H1 (cell line): Measurements from ENCODE around the gene ABHD2. TPM values are rescaled to one million over a fixed set of nuclear protein-coding genes. Genes with fewer than 3 reads are reported as not detected.

ENCODE experiments used
- CTCF ChIA-PET: fragments of 300-600 bp; sonication (Branson Sonifier 250); formaldehyde crosslinking; loops from one replicate; lab custom pipeline; 2021; ENCODE audit not compliant: partially characterized antibody; lab: Charles Lee
- POLR2A ChIA-PET: fragments of 300-600 bp; sonication (Branson Sonifier 250); formaldehyde crosslinking; loops from one replicate; lab custom pipeline; 2021; ENCODE audit warnings: inconsistent platforms; ENCODE audit not compliant: partially characterized antibody; lab: Charles Lee
- DNase-seq, 2 experiments: peaks; one replicate each; pipeline versions ENCODE4 v3.0.0 to v3.0.0-alpha.2; 2010 to 2022; ENCODE audit warnings: low spot score in 2 of 2, low read depth in 1 of 2, mixed read lengths in 1 of 2
- FAIRE-seq: peaks from 2 replicates; lab custom pipeline; 2011; peaks lifted over from hg19 to GRCh38; lab: Jason Lieb, UNC
- H2AFZ ChIP-seq: 2 replicates; pipeline ENCODE4 v1.8.1; 2012; ENCODE audit warnings: low read length, inconsistent platforms
- H2AK5ac ChIP-seq: 2 replicates; pipeline ENCODE4 v1.6.1; 2013; ENCODE audit warnings: low read depth, low read length
- H2BK120ac ChIP-seq: replicated peaks from 2 replicates; pipeline ENCODE3; 2013; ENCODE audit warnings: low read depth, low read length, inconsistent platforms
- H2BK12ac ChIP-seq: 2 replicates; pipeline ENCODE4 v1.6.1; 2013; ENCODE audit warnings: low read depth, low read length
- H2BK15ac ChIP-seq: 2 replicates; pipeline ENCODE4 v1.6.1; 2013; ENCODE audit warnings: low read length
- H2BK20ac ChIP-seq: 2 replicates; pipeline ENCODE4 v1.6.1; 2013; ENCODE audit warnings: low read length
- H2BK5ac ChIP-seq: 2 replicates; pipeline ENCODE4 v1.6.1; 2013; ENCODE audit warnings: low read depth, low read length
- H3K14ac ChIP-seq: 2 replicates; pipeline ENCODE4 v1.6.1; 2013; ENCODE audit warnings: inconsistent platforms; ENCODE audit not compliant: insufficient read length
- H3K18ac ChIP-seq: 2 replicates; pipeline ENCODE4 v1.6.1; 2013; ENCODE audit warnings: low read length; ENCODE audit errors: extremely low read depth
- H3K23ac ChIP-seq: 2 replicates; pipeline ENCODE4 v1.6.1; 2013; ENCODE audit warnings: inconsistent platforms; ENCODE audit not compliant: insufficient read length
- H3K23me2 ChIP-seq: 2 replicates; pipeline ENCODE4 v1.6.1; 2013; ENCODE audit warnings: low read depth, low read length
- H3K27ac ChIP-seq: 2 replicates; pipeline ENCODE4 v1.6.1; 2011; ENCODE audit warnings: low read depth, low read length, inconsistent platforms
- H3K27me3 ChIP-seq, 4 experiments: replicated peaks in 1 of 4; 1 replicate in 1 of 4; 2 replicates in 3 of 4; pipeline versions ENCODE4 v1.6.1 to v1.8.1; 2011 to 2013; ENCODE audit warnings: low read length in 3 of 4, mild to moderate bottlenecking in 3 of 4, inconsistent platforms in 2 of 4, mixed read lengths in 2 of 4, moderate library complexity in 1 of 4; ENCODE audit not compliant: control insufficient read depth in 3 of 4, insufficient read depth in 3 of 4; ENCODE audit errors: extremely low read depth in 1 of 4
- H3K36me3 ChIP-seq, 4 experiments: 2 replicates each; pipeline versions ENCODE4 v1.6.1 to v1.8.1; 2011 to 2013; ENCODE audit warnings: mild to moderate bottlenecking in 4 of 4, low read length in 3 of 4, moderate library complexity in 2 of 4, control low read depth in 1 of 4, inconsistent platforms in 1 of 4; ENCODE audit not compliant: insufficient read depth in 4 of 4, control insufficient read depth in 2 of 4
- H3K4ac ChIP-seq: replicated peaks from 2 replicates; pipeline ENCODE3; 2013; ENCODE audit warnings: low read length, low read depth, mixed read lengths, inconsistent platforms; ENCODE audit not compliant: insufficient read length
- H3K4me1 ChIP-seq, 4 experiments: replicated peaks in 1 of 4; 1 replicate in 1 of 4; 2 replicates in 3 of 4; pipeline versions ENCODE4 v1.6.1 to v1.8.1; 2011 to 2013; ENCODE audit warnings: low read length in 3 of 4, inconsistent platforms in 2 of 4, mixed read lengths in 1 of 4; ENCODE audit not compliant: insufficient read depth in 4 of 4, control insufficient read depth in 3 of 4
- H3K4me2 ChIP-seq, 2 experiments: 2 replicates each; pipeline versions ENCODE4 v1.6.1 to v1.8.1; 2011 to 2013; ENCODE audit warnings: low read depth in 2 of 2, low read length in 2 of 2, control low read depth in 1 of 2, inconsistent platforms in 1 of 2, mild to moderate bottlenecking in 1 of 2; ENCODE audit not compliant: insufficient read depth in 1 of 2
- H3K4me3 ChIP-seq, 4 experiments: fragments of 200-600, 300-600 bp in 1 of 4; sonication (generic), shearing (Covaris generic), sonication (Bioruptor Twin) in 1 of 4; 2 replicates each; pipeline versions ENCODE4 v1.5.1 to v1.8.1; 2011 to 2016; ENCODE audit warnings: low read length in 4 of 4, low read depth in 3 of 4, control low read depth in 2 of 4, inconsistent platforms in 2 of 4, mild to moderate bottlenecking in 2 of 4, mixed read lengths in 1 of 4, moderate library complexity in 1 of 4; ENCODE audit not compliant: insufficient read depth in 2 of 4; ENCODE audit errors: extremely low read depth in 1 of 4
- H3K56ac ChIP-seq: replicated peaks from 2 replicates; pipeline ENCODE3; 2013; ENCODE audit warnings: low read depth, mild to moderate bottlenecking, mixed read lengths, low read length, inconsistent platforms; ENCODE audit not compliant: insufficient read length
- H3K79me1 ChIP-seq: 2 replicates; pipeline ENCODE4 v1.6.1; 2013; ENCODE audit warnings: low read depth, low read length, control low read depth
- H3K79me2 ChIP-seq, 2 experiments: 2 replicates each; pipeline versions ENCODE4 v1.6.1 to v1.8.1; 2012 to 2013; ENCODE audit warnings: low read length in 2 of 2, mild to moderate bottlenecking in 2 of 2, inconsistent platforms in 1 of 2; ENCODE audit not compliant: insufficient read depth in 2 of 2, control insufficient read depth in 1 of 2
- H3K9ac ChIP-seq, 4 experiments: replicated peaks in 1 of 4; 1 replicate in 1 of 4; 2 replicates in 3 of 4; pipeline versions ENCODE4 v1.6.1 to v1.8.1; 2011 to 2013; ENCODE audit warnings: low read depth in 3 of 4, low read length in 3 of 4, control low read depth in 2 of 4, mild to moderate bottlenecking in 2 of 4, moderate library complexity in 2 of 4, inconsistent platforms in 1 of 4; ENCODE audit errors: extremely low read depth in 1 of 4
- H3K9me3 ChIP-seq, 2 experiments: 2 replicates each; pipeline versions ENCODE4 v1.6.1 to v1.8.1; 2012 to 2013; ENCODE audit warnings: mild to moderate bottlenecking in 2 of 2, moderate library complexity in 2 of 2, control low read depth in 1 of 2, inconsistent platforms in 1 of 2, low read depth in 1 of 2, low read length in 1 of 2, mixed read lengths in 1 of 2; ENCODE audit not compliant: insufficient read depth in 2 of 2
- H4K20me1 ChIP-seq, 2 experiments: replicated peaks in 1 of 2; 2 replicates each; pipeline versions ENCODE3 to v1.8.1; 2011 to 2013; ENCODE audit warnings: inconsistent platforms in 2 of 2, low read length in 2 of 2, mild to moderate bottlenecking in 1 of 2; ENCODE audit not compliant: insufficient read depth in 2 of 2, control insufficient read depth in 1 of 2
- H4K5ac ChIP-seq: 2 replicates; pipeline ENCODE4 v1.6.1; 2013; ENCODE audit warnings: low read length, low read depth, mixed read lengths, inconsistent platforms; ENCODE audit not compliant: insufficient read length
- H4K8ac ChIP-seq: 2 replicates; pipeline ENCODE4 v1.8.0; 2013; ENCODE audit warnings: mild to moderate bottlenecking, moderate library complexity, low read length, inconsistent platforms; ENCODE audit not compliant: insufficient read depth; ENCODE audit errors: extremely low read depth
- H4K91ac ChIP-seq: replicated peaks from 2 replicates; pipeline ENCODE3; 2013; ENCODE audit warnings: low read length, mixed read lengths, inconsistent platforms; ENCODE audit not compliant: insufficient read length
- ATF2 ChIP-seq: IDR thresholded peaks from 2 replicates; pipeline ENCODE4 v1.6.1; 2012; ENCODE audit warnings: low read length, inconsistent platforms
- BACH1 ChIP-seq: IDR thresholded peaks from 2 replicates; pipeline ENCODE4 v1.6.1; 2012; ENCODE audit warnings: low read length, improper control_type of control experiment
- CHD2 ChIP-seq: IDR thresholded peaks from 2 replicates; pipeline ENCODE4 v1.6.1; 2012; ENCODE audit warnings: low read length, improper control_type of control experiment
- KDM4A ChIP-seq: IDR thresholded peaks from one replicate; pipeline ENCODE4 v1.7.1; 2012; ENCODE audit warnings: low read depth, mild to moderate bottlenecking, moderate library complexity, low read length, inconsistent platforms; ENCODE audit not compliant: severe bottlenecking
- PHF8 ChIP-seq: fragments of 200-600 bp; sonication (generic); conservative IDR thresholded peaks from 2 replicates; pipeline ENCODE4 v1.7.1; 2012; ENCODE audit warnings: low read depth, mild to moderate bottlenecking, inconsistent platforms, low read length, moderate library complexity
- POLR2AphosphoS5 ChIP-seq: IDR thresholded peaks from 2 replicates; pipeline ENCODE4 v1.6.1; 2011; ENCODE audit warnings: low read depth, low read length
- TCF12 ChIP-seq: IDR thresholded peaks from 2 replicates; pipeline ENCODE4 v1.6.1; 2011; ENCODE audit warnings: low read depth, mild to moderate bottlenecking, low read length
- YY1 ChIP-seq: IDR thresholded peaks from 2 replicates; pipeline ENCODE4 v1.6.1; 2011; ENCODE audit warnings: low read depth, mild to moderate bottlenecking, low read length
- WGBS, 2 experiments: shearing (Covaris generic) in 1 of 2; methylation state at CpG; one replicate each; pipeline versions ENCODE4 v1.1.6 to v1.1.7; 2013 to 2015; ENCODE audit warnings: low lambda C conversion rate in 2 of 2, mixed read lengths in 2 of 2, inconsistent platforms in 1 of 2, low coverage in 1 of 2, missing lambda C conversion rate in 1 of 2; ENCODE audit not compliant: insufficient replicate concordance in 2 of 2, insufficient coverage in 1 of 2, insufficient read length in 1 of 2; ENCODE audit errors: extremely low coverage in 1 of 2, missing lambda C conversion rate in 1 of 2; 5-methylcytosine and 5-hydroxymethylcytosine counted together
- polyA plus RNA-seq, 7 experiments: library from polyadenylated mRNA; depleted of rRNA in 3 of 7; stranded (reverse) in 5 of 7; unstranded in 2 of 7; fragments of >200 nt in 5 of 7; fragments of 200-250 nt in 2 of 7; gene quantifications; 1 replicate in 5 of 7; 2 replicates in 1 of 7; 4 replicates in 1 of 7; pipeline versions ENCODE4 v1.2.1 to v1.2.3, GENCODE V29; 2011 to 2013; ENCODE audit warnings: missing spikeins in 2 of 7, mixed read lengths in 2 of 7
- total RNA-seq: library from RNA; stranded (reverse); fragmentation: NEBNext Ultra II Directional; extraction: Animal tissue kit (Norgen Biotek cat#: 25700); gene quantifications from 2 replicates; pipeline ENCODE4 v1.2.1, GENCODE V29; 2021

ABHD2 gene
- total and polyA plus RNA-seq, 2 of the 8 experiments (the other 6 are each of a cell fraction or from before 2014, with no cell fraction given) = 9.1 to 23.7 TPM

GRCh38 chr15:89119489-89120478 lies 31.5 kb downstream of the ABHD2 start:
- FAIRE-seq = no peak
- H3K36me3 ChIP-seq = no peaks in the 10 kb centered on the region
- CTCF ChIA-PET = interaction anchor here (0.6 to 23.0 kb wide), 12 partner anchors 7 to 297 kb away, joined by 3 to 297 read pairs (median 6); no protein-coding TSS in a partner anchor

More at GRCh38 chr15:89119489-89120478, 31.5 kb downstream of the ABHD2 start:
- POLR2A ChIA-PET = interaction anchor here (1.2 to 1.3 kb wide), 2 partner anchors 9 to 241 kb away, joined by 3 to 4 read pairs; no protein-coding TSS in a partner anchor
- Histone ChIP-seq H4K20me1 (no peaks in the 10 kb centered on the region), H4K91ac (no peak overlapping the region), H4K5ac (no peak overlapping the region), H3K27ac (no peak overlapping the region), H2BK12ac (no peak overlapping the region), H2BK120ac (no peak overlapping the region), H3K9ac (no peak overlapping the region), H3K4ac (no peak overlapping the region), H3K14ac (no peak overlapping the region)
- no peak for TF ChIP-seq BACH1
- no peak for TF ChIP-seq POLR2AphosphoS5
- TF ChIP-seq ATF2 = no peak
- TF ChIP-seq KDM4A = no peak
- no peak for TF ChIP-seq YY1
- no peak for TF ChIP-seq TCF12
- no peak for TF ChIP-seq CHD2
- no peak for TF ChIP-seq PHF8
- TF ChIP-seq, all 59 proteins: peak for 0
- H3K23me2 ChIP-seq = no peaks in the 10 kb centered on the region
- H3K4me3 ChIP-seq = no peak overlapping the region
- 88% methylated on average over 12 of the region's 12 CpGs; no CpG with 5 or more reads in 1 of the 2 experiments for WGBS, 2 experiments
- H2AFZ ChIP-seq = no peak overlapping the region
- H3K27me3 ChIP-seq = no peaks in the 10 kb centered on the region
- H3K9me3 ChIP-seq = no peaks in the 10 kb centered on the region
- no peaks in the 10 kb centered on the region for H3K79me2 ChIP-seq
- H3K4me2 ChIP-seq = no peak overlapping the region
- no peaks in the 10 kb centered on the region for H3K79me1 ChIP-seq
- H2BK5ac ChIP-seq = no peak overlapping the region
- no peak overlapping the region for H2BK20ac ChIP-seq
- no peak overlapping the region for H3K56ac ChIP-seq
- no peak for DNase-seq
- H4K8ac ChIP-seq = no peak overlapping the region
- no peak overlapping the region for H2AK5ac ChIP-seq
- no peak overlapping the region for H3K18ac ChIP-seq
- H3K4me1 ChIP-seq = peaks cover 11 to 19% (median 15%) of the 10 kb centered on the region in 4 experiments
- H2BK15ac ChIP-seq = no peak overlapping the region
- H3K23ac ChIP-seq = no peak overlapping the region
